T-cell (primary cell): ENCODE measurements around the gene FAM47E. TPM values are rescaled to one million over a fixed set of nuclear protein-coding genes. Genes with fewer than 3 reads are reported as not detected.

ENCODE experiments used
- ATAC-seq, 4 experiments: fragments of 200-7000 bp in 3 of 4; fragments of 150-1000 bp in 1 of 4; cut with Tn5 transposase; replicated peaks in 1 of 4; 1 replicate in 3 of 4; 2 replicates in 1 of 4; pipeline ENCODE4 v1.10.0; 2021; ENCODE audit warnings: moderate library complexity in 3 of 4, mild to moderate bottlenecking in 2 of 4, moderate number of reproducible peaks in 1 of 4
- CTCF ChIA-PET, 2 donors: fragments of 300-600 bp; sonication (Branson Sonifier 250); formaldehyde crosslinking; loops; one replicate each; lab custom pipeline; 2022; ENCODE audit warnings: antibody characterized with exemption in 2 of 2; lab: Charles Lee
- POLR2A ChIA-PET, 2 donors: fragments of 300-600 bp; sonication (Branson Sonifier 250); formaldehyde crosslinking; loops; one replicate each; lab custom pipeline; 2022; ENCODE audit warnings: antibody characterized with exemption in 2 of 2; lab: Charles Lee
- DNase-seq, 35 experiments: peaks; one replicate each; pipeline versions ENCODE4 v3.0.0 to v3.0.0-alpha.2; 2013 to 2023
- H3K27ac ChIP-seq: one replicate; pipeline ENCODE4 v1.5.1; 2013; ENCODE audit warnings: low read length
- H3K27me3 ChIP-seq, 2 experiments: replicated peaks in 1 of 2; 1 replicate in 1 of 2; 2 replicates in 1 of 2; pipeline versions ENCODE4 v1.6.1 to v1.7.0; 2013; ENCODE audit warnings: low read length in 1 of 2, mixed read lengths in 1 of 2; ENCODE audit not compliant: control insufficient read depth in 2 of 2, insufficient read depth in 2 of 2; ENCODE audit errors: extremely low read depth in 1 of 2
- H3K36me3 ChIP-seq, 2 donors: 1 replicate in 1 of 2; 2 replicates in 1 of 2; pipeline versions ENCODE4 v1.6.1 to v1.7.0; 2013; ENCODE audit warnings: low read length in 1 of 2; ENCODE audit not compliant: control insufficient read depth in 2 of 2, insufficient read depth in 1 of 2; ENCODE audit errors: extremely low read depth in 1 of 2
- H3K4me1 ChIP-seq, 2 experiments: 1 replicate in 1 of 2; 2 replicates in 1 of 2; pipeline versions ENCODE4 v1.6.1 to v1.7.0; 2013; ENCODE audit warnings: low read length in 2 of 2, mixed read lengths in 1 of 2; ENCODE audit not compliant: insufficient read depth in 2 of 2, control insufficient read depth in 1 of 2; ENCODE audit errors: extremely low read depth in 1 of 2
- H3K4me3 ChIP-seq, 2 donors: 1 replicate in 1 of 2; 2 replicates in 1 of 2; pipeline versions ENCODE4 v1.5.1 to v1.7.0; 2013; ENCODE audit warnings: mild to moderate bottlenecking in 2 of 2, low read length in 1 of 2, moderate library complexity in 1 of 2; ENCODE audit not compliant: control insufficient read depth in 1 of 2; ENCODE audit errors: extremely low read depth in 1 of 2
- H3K9me3 ChIP-seq: 2 replicates; pipeline ENCODE4 v1.7.0; 2013
- H3K27ac Mint-ChIP-seq, 2 donors: one replicate each; pipeline ENCODE4 v1.8.0; 2020 to 2021; ENCODE audit warnings: mild to moderate bottlenecking in 2 of 2, mixed read lengths in 2 of 2
- H3K27me3 Mint-ChIP-seq, 2 donors: one replicate each; pipeline ENCODE4 v1.8.0; 2021 to 2022; ENCODE audit warnings: mixed read lengths in 2 of 2
- H3K36me3 Mint-ChIP-seq: one replicate; pipeline ENCODE4 v1.8.0; 2021; ENCODE audit warnings: mixed read lengths
- H3K4me1 Mint-ChIP-seq, 3 donors: one replicate each; pipeline ENCODE4 v1.8.0; 2020 to 2022; ENCODE audit warnings: mixed read lengths in 3 of 3, mild to moderate bottlenecking in 1 of 3
- H3K4me3 Mint-ChIP-seq, 3 donors: one replicate each; pipeline ENCODE4 v1.8.0; 2020 to 2022; ENCODE audit warnings: mild to moderate bottlenecking in 3 of 3, mixed read lengths in 3 of 3, moderate library complexity in 3 of 3
- H3K9me3 Mint-ChIP-seq, 3 donors: one replicate each; pipeline ENCODE4 v1.8.0; 2020 to 2022; ENCODE audit warnings: mixed read lengths in 3 of 3
- WGBS: methylation state at CpG from one replicate; pipeline ENCODE4 v1.1.5; 2013; ENCODE audit warnings: missing lambda C conversion rate; ENCODE audit not compliant: insufficient coverage; 5-methylcytosine and 5-hydroxymethylcytosine counted together
- total RNA-seq, 35 experiments: library from RNA in 6 of 35; stranded (reverse) in 6 of 35; fragments of 120-200 nt in 1 of 35; gene quantifications; one replicate each; pipeline versions ENCODE4 v1.2.1 to v1.2.4 and lab custom pipeline; 2013 to 2026

The FAM47E gene
- total RNA-seq, 5 donors from 2014 or later (not counting 1 experiment from before 2014, with no cell fraction given): 0.19 TPM; not detected in 4

GRCh38 chr4:76216975-76217814, 34.3 kb upstream of the FAM47E start:
- no peaks in the 10 kb centered on the region for H3K9me3 Mint-ChIP-seq
- H3K4me3 ChIP-seq: no peak overlapping the region
- peaks cover 25 to 35% (median 31%) of the 10 kb centered on the region in 3 donors for H3K4me1 Mint-ChIP-seq

GRCh38 chr4:76219299-76220055, 32.0 kb upstream of the FAM47E start:
- ChIA-PET CTCF (interaction anchor here (0.5 to 1.1 kb wide), 2 partner anchors 159 to 303 kb away, joined by 3 read pairs; no protein-coding TSS in a partner anchor), POLR2A (no interaction called here)
- Histone ChIP-seq H3K27me3 (no peaks in the 10 kb centered on the region), H3K9me3 (no peaks in the 10 kb centered on the region), H3K4me1 (peaks cover 5 to 8% of the 10 kb centered on the region in 2 experiments), H3K36me3 (no peaks in the 10 kb centered on the region), H3K4me3 (no peak overlapping the region), H3K27ac (no peak overlapping the region)
- H3K9me3 Mint-ChIP-seq: no peaks in the 10 kb centered on the region
- 49% methylated on average over 3 of the region's 7 CpGs for WGBS
- H3K4me1 Mint-ChIP-seq: peaks cover 11 to 18% (median 16%) of the 10 kb centered on the region in 3 donors
- ATAC-seq (no peak), DNase-seq (no peak)
- H3K4me3 Mint-ChIP-seq: no peak overlapping the region
- H3K27me3 Mint-ChIP-seq: peaks cover 0 to 2% of the 10 kb centered on the region in 2 donors
- no peaks in the 10 kb centered on the region for H3K36me3 Mint-ChIP-seq
- no peak overlapping the region for H3K27ac Mint-ChIP-seq

More at GRCh38 chr4:76216975-76217814, 34.3 kb upstream of the FAM47E start:
- no peak overlapping the region for H3K27ac Mint-ChIP-seq
- no peaks in the 10 kb centered on the region for H3K9me3 ChIP-seq
- H3K27me3 Mint-ChIP-seq: peaks cover 0 to 2% of the 10 kb centered on the region in 2 donors
- no peaks in the 10 kb centered on the region for H3K27me3 ChIP-seq
- ChIA-PET POLR2A (interaction anchor here in 1 of 2 donors (0.6 to 0.9 kb wide), 2 partner anchors 73 to 493 kb away, joined by 3 read pairs; partner anchors contain the start of gene USO1), CTCF (no interaction called here)
- H3K4me1 ChIP-seq: peaks cover 15 to 25% of the 10 kb centered on the region in 2 experiments
- no peaks in the 10 kb centered on the region for H3K36me3 ChIP-seq
- no peak for DNase-seq
- WGBS: 100% methylated on average over 1 of the region's 6 CpGs
- H3K27ac ChIP-seq: no peak overlapping the region
- H3K4me3 Mint-ChIP-seq: no peak overlapping the region
- H3K36me3 Mint-ChIP-seq: no peaks in the 10 kb centered on the region
- no peak for ATAC-seq

- Histone ChIP-seq H3K27ac (no peak overlapping the region), H3K27me3 (peaks cover 0 to 2% of the 10 kb centered on the region in 2 experiments), H3K4me1 (no peaks in the 10 kb centered on the region), H3K9me3 (no peaks in the 10 kb centered on the region), H3K36me3 (no peaks in the 10 kb centered on the region), H3K4me3 (no peak overlapping the region)
- Mint-ChIP-seq H3K9me3 (peaks cover 6 to 14% (median 7%) of the 10 kb centered on the region in 3 donors), H3K27me3 (peaks cover 7 to 17% of the 10 kb centered on the region in 2 donors), H3K4me1 (no peaks in the 10 kb centered on the region), H3K4me3 (no peak overlapping the region), H3K27ac (no peak overlapping the region), H3K36me3 (peaks cover 5% of the 10 kb centered on the region)
- no CpG with 5 or more reads among the region's 3 CpGs for WGBS
- DNase-seq (no peak), ATAC-seq (no peak)
- ChIA-PET CTCF (no interaction called here), POLR2A (no interaction called here)
Observed at GRCh38 chr4:76224171-76224570, 27.4 kb upstream of the FAM47E start.

- Histone ChIP-seq H3K27me3 (peaks cover 0 to 15% of the 10 kb centered on the region in 2 experiments), H3K27ac (no peak overlapping the region), H3K36me3 (no peaks in the 10 kb centered on the region), H3K9me3 (no peaks in the 10 kb centered on the region), H3K4me3 (no peak overlapping the region), H3K4me1 (no peaks in the 10 kb centered on the region)
- Mint-ChIP-seq H3K4me3 (no peak overlapping the region), H3K9me3 (peaks cover 11 to 19% (median 12%) of the 10 kb centered on the region in 3 donors), H3K4me1 (no peaks in the 10 kb centered on the region), H3K27me3 (peaks cover 7 to 15% of the 10 kb centered on the region in 2 donors), H3K27ac (no peak overlapping the region), H3K36me3 (peaks cover 6% of the 10 kb centered on the region)
- no peak for DNase-seq
- ATAC-seq: no peak
- ChIA-PET POLR2A (no interaction called here), CTCF (interaction anchor here in 1 of 2 donors (1.5 kb wide), 1 partner anchor 12 kb away, joined by 3 read pairs; no protein-coding TSS in a partner anchor)
- WGBS: no CpG with 5 or more reads among the region's 1 CpG
Observed at GRCh38 chr4:76226418-76226817, 25.1 kb upstream of the FAM47E start.

- Histone ChIP-seq H3K27ac (no peak overlapping the region), H3K36me3 (no peaks in the 10 kb centered on the region), H3K4me3 (no peak overlapping the region), H3K4me1 (no peaks in the 10 kb centered on the region), H3K27me3 (peaks cover 0 to 15% of the 10 kb centered on the region in 2 experiments), H3K9me3 (no peaks in the 10 kb centered on the region)
- H3K27ac Mint-ChIP-seq: no peak overlapping the region
- H3K9me3 Mint-ChIP-seq: peaks cover 13 to 19% (median 15%) of the 10 kb centered on the region in 3 donors
- WGBS: no CpG with 5 or more reads among the region's 1 CpG
- ATAC-seq (no peak), DNase-seq (no peak)
- ChIA-PET POLR2A (no interaction called here), CTCF (no interaction called here)
- peaks cover 4 to 7% of the 10 kb centered on the region in 2 donors for H3K27me3 Mint-ChIP-seq
- peaks cover 6% of the 10 kb centered on the region for H3K36me3 Mint-ChIP-seq
- H3K4me3 Mint-ChIP-seq: no peak overlapping the region
- no peaks in the 10 kb centered on the region for H3K4me1 Mint-ChIP-seq
Observed at GRCh38 chr4:76232681-76233080, 18.8 kb upstream of the FAM47E start.

GRCh38 chr4:76233083-76233482, 18.4 kb upstream of the FAM47E start:
- Mint-ChIP-seq H3K9me3 (peaks cover 12 to 18% (median 15%) of the 10 kb centered on the region in 3 donors), H3K27ac (no peak overlapping the region), H3K4me3 (no peak overlapping the region), H3K27me3 (peaks cover 0 to 4% of the 10 kb centered on the region in 2 donors), H3K36me3 (peaks cover 6% of the 10 kb centered on the region), H3K4me1 (no peaks in the 10 kb centered on the region)
- Histone ChIP-seq H3K9me3 (no peaks in the 10 kb centered on the region), H3K27me3 (peaks cover 0 to 15% of the 10 kb centered on the region in 2 experiments), H3K27ac (no peak overlapping the region), H3K36me3 (no peaks in the 10 kb centered on the region), H3K4me1 (no peaks in the 10 kb centered on the region), H3K4me3 (no peak overlapping the region)
- POLR2A ChIA-PET: no interaction called here
- 100% methylated on average over 2 of the region's 4 CpGs for WGBS
- no peak for DNase-seq
- ATAC-seq: no peak
- CTCF ChIA-PET: no interaction called here
